ENCODE results near the gene MYO9B.
"Not testable (repeated sequence)": the region's sequence is repeated elsewhere in the genome, so short reads cannot be mapped to it uniquely, and the experiment has no call there.

MYO9B gene

GRCh38 chr19:17153996-17154395, 78.4 kb downstream of the MYO9B start:
- DNase-seq: no peak

DNA sequence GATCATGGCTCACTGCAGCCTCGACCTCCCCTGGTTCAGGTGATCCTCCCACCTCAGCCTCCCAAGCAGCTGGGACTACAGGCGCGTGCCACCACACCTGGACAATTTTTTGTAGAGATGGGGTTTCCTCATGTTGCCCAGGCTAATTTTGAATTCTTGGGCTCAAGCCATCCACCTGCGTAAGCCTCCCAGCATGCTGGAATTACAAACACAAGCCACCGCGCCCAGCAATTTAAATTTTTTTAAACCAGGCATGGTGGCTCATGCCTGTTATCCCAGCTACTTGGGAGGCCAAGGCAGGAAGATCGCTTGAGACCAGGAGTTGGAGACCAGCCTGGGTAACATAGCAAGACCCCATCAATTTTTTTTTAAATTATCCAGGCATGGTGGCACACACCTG, 79.7 kb downstream of the MYO9B start:
- DNase-seq: no peak

DNA sequence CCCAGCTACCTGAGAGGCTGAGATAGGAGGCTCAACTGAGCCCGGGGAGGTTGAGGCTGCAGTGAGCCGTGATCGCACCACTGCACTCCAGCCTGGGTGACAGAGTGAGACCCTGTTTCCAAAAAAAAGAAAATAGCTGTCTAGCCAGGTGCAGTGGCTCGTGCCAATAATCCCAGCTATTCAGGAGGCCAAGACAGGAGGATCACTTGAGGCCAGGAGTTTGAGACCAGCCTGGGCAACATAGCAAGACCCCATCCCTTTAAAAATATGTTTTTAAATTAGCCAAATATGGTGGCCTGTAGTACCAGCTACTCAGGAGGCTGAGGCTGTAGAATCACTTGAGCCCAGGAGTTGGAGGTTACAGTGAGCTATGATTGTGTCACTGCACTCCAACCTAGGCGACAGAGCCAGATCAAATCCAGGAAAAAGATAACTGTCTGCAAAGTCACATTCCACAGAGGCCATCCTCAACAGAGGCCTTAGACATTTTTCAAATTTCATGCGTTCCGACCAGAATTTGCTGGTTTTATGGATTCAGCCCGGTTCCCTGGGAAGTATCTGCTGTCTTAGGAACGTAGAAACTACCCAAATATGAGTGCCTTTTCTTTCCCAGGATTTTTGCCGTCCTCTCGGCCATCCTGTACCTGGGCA, 80.8 kb downstream of the MYO9B start:
- no peak for DNase-seq

DNA sequence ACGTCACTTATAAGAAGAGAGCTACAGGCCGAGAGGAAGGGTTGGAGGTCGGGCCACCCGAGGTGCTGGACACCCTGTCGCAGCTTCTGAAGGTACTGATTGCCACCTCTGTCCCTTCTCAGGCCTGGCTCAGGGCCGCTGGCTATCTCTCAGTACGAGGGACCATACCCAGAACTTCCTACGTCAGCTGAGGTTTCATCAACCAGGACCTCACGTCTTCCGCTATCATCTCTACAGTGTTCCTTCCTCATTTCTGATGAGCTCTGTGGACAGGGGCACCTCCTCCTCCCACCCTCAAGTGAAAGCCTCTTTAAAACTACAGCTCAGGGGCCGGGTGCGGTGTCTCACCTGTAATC, 81.3 kb downstream of the MYO9B start:
- no peak for DNase-seq

DNA sequence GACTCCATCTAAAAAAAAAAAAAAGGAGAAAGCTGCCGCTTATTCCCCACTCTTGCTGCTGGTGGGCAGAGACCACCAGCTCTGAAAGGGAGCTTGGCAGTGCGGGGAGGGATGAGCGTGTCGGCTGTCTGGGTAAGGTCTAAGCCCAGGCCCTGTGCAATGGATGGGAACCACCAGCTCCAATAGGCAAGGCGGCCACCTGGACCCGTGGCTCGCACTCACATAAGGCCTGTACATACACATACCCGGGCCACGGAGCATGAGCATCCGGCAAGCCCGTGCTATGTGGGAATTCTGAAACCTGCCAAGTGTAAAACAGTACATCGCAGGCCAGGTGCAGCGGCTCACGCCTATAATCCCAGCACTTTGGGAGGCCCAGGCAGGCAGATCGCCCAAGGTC, 83.0 kb downstream of the MYO9B start:
- DNase-seq: no peak

GRCh38 chr19:17159466-17160393, 84.2 kb downstream of the MYO9B start:
- no peak for DNase-seq

GRCh38 chr19:17160908-17161307, 85.3 kb downstream of the MYO9B start:
- DNase-seq: peak; percentile 19

- not testable (repeated sequence) for DNase-seq
These were observed 86.6 kb downstream of the MYO9B start for GRCh38 chr19:17162131-17162530.

- DNase-seq: no peak
These were observed 87.0 kb downstream of the MYO9B start for GRCh38 chr19:17162580-17162979.

- no peak for DNase-seq
These were observed 88.1 kb downstream of the MYO9B start for GRCh38 chr19:17163652-17164051.

DNA sequence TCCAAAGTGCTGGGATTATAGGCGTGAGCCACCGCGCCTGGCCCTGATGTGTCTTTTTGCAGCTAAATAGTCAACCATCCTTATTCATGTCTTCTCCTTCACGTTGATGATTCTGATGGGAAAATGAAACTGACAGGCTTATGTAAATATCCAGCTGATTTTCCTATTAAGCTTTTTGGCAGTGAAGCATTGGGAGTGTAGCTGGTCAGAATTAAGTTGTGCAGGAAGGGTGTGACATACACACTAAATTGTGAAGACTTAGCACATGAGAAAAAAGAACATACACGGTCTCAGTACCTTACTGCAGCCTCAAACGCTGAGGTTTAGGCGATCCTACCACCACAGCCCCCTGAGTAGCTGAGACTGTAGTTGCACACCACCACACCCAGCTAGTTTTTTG, 89.1 kb downstream of the MYO9B start:
- no peak for DNase-seq

GRCh38 chr19:17165715-17166114, 90.1 kb downstream of the MYO9B start:
- no peak for DNase-seq

GRCh38 chr19:17170538-17171297, 95.1 kb downstream of the MYO9B start:
- no peak for DNase-seq

- DNase-seq: no peak
These were observed 96.3 kb downstream of the MYO9B start for GRCh38 chr19:17171874-17172273.

DNA sequence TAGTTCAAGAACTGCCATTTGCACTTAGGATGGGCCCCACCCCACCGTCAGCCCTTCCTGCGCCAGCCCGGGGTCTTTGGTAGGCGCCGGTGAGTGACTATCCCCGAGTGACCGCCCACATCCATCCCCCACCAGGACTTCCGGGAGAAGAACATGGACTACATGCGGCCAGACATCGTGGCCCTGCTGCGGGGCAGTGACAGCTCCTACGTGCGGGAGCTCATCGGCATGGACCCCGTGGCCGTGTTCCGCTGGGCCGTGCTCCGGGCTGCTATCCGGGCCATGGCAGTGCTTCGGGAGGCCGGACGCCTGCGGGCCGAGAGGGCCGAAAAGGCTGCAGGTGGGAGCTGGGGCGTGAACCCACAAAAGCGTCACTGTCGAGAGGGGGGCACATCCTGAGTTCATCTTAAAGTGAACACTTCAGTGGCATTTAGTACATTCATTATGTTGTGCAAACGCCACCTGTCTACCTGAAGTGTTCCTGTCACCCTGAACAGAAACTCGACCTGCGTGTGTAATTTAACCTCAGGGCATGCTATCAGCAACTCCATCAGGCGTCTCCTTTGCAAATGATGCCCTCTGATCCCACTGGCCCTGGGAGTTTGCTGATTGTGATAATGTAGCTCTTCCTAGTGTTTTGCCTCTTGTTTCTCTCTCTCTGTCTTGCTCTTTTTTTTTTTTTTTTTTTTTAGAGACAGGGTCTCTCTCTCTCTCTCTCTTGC, 97.2 kb downstream of the MYO9B start:
- DNase-seq: no peak

- no peak for DNase-seq
These were observed 102.7 kb downstream of the MYO9B start for GRCh38 chr19:17178291-17178690.

- no peak for DNase-seq
These were observed 105.6 kb downstream of the MYO9B start for GRCh38 chr19:17180997-17181702.

DNA sequence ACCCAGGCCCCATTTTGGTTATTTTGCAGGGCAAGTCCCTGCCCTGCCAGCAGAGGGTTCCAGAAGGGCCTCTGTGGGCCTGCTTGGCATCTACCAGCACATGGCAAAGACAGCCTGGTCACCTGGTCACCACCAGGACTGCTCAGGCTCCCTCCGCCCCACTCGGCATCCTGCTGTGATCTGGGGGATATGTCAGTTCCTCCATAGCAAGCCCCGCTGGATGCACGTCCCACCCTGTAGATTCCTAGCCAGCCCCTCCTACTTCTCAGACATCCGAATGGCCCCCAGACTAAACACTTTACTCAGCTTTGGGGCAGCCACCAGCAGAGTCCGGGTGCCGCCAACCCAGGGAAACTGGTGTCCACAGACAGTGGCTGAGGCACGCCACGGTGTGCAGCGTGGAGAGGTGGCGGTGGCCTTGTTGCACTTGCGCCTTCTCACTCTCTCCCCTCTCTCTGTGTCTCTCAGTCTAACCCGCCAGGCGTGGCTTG, 107.7 kb downstream of the MYO9B start:
- peak; percentile 51 for DNase-seq

- DNase-seq: peak; percentile 48
These were observed 108.3 kb downstream of the MYO9B start for GRCh38 chr19:17183858-17184321.

DNA sequence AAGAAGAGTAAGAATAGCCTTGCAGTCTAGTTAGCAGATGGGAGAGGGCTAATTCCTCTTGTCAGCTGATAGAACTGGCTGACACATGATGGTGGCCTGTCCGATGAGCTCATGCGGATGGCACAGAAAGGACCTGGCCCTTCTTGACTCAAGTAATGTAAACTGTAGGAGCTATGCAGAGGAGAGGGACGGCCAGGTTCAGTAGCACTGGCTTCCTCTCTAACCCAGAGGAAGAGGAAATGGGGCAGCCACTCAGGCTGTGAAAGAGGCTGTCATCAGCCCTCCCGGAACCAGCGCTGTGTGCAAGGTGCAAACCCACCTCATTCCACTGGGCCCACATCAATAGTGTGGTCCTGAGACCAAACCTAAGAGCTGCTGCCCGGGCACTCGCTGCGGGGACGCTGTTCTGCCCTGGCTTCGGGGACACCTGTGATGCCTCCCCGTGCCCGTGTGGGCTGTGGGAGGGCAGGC, 108.8 kb downstream of the MYO9B start:
- peak; percentile 79 for DNase-seq

DNA sequence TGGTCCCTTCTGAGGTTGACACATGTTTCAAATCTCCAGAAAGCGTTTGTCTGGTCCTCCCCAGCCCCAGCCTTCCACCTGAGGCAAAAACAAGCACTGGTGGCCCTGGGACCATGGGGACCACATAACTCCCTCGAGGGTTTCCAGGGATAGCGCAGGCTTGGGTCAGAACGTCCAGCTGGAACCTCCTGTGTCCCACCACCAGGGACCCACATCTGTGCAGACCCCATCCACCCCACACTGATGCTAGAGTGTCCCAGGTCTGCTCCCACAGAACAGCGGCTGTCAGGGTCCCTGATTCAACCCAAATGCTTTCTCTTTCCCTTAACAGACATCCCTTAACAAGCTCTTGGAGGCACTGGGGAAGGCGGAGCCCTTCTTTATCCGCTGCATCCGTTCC, 110.0 kb downstream of the MYO9B start:
- no peak for DNase-seq

DNA sequence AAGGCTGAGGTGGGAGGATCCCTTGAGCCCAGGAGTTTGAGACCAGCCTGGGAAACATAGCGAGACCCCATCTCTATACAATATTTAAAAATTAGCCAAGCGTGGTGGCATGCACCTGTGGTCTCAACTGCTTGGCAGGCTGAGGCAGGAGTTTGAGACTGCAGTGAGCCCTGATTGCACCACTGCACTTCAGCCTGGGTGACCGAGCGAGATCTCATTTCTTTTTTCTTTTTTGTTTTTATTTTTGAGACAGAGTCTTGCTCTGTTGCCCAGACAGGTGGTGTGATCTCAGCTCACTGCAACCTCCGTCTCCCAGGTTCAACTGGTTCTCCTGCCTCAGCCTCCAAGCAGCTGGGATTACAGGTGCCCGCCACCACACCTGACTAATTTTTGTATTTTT, 116.2 kb downstream of the MYO9B start:
- DNase-seq: not testable (repeated sequence)
